ENCODE measurements around the gene UGP2. TPM values are rescaled to one million over a fixed set of nuclear protein-coding genes. Genes with fewer than 3 reads are reported as not detected.

The UGP2 gene
- polyA plus RNA-seq, 2 of the 4 experiments (the other 2 are of a cell fraction): 114 to 162 TPM

DNA sequence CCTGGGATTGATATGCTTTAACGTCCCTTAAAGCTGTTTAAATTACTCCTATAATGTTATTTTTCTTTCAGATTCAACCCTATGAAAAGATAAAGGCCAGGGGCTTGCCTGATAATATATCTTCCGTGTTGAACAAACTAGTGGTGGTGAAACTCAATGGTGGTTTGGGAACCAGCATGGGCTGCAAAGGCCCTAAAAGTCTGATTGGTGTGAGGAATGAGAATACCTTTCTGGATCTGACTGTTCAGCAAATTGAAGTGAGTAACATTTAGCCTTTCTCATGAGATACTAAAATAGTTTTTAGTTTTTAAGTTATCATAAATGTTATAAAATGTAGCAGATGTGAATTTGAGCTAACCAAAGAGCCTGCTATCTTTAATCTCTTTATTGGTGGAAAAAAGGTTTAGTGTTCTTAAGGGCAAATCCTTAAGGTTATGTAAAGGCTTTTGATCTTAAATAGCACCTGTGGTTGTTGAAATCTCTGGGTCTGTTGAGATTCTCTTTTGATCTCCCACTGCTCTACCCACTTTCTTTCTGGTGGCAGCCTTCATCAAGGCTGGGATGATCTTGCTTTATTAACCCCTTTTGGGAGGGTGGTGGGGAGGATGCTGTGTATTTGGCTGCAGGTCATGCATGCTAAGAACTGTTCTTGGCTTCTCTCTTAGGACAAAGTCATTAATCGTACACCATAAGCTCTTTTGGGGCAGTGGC is 40.9 kb downstream of the UGP2 start:
- FAIRE-seq (no peak), ATAC-seq (no peak), DNase-seq (ENCODE audit: low read depth in 1 of 2, low spot score in 1 of 2) (no peak)
- Histone ChIP-seq H3K4me1 (no peaks in the 10 kb centered on the region), H3K27ac (no peak overlapping the region), H3K4me2 (no peak overlapping the region), H3K9me3 (no peaks in the 10 kb centered on the region), H3K4me3 (no peak overlapping the region)
- WGBS (ENCODE audit: missing lambda C conversion rate): 89% methylated on average over 3 of the region's 3 CpGs
- no peak for TF ChIP-seq CEBPB (IDR thresholded peaks at IDR 0.05)
- no peak for TF ChIP-seq TFCP2L1 (CRISPR knock-in tag; IDR thresholded peaks at IDR 0.05)
- no peak for TF ChIP-seq RNF2 (IDR thresholded peaks at IDR 0.05; ENCODE audit: borderline replicate concordance, low read depth)
- no peak for TF ChIP-seq ELK1 (IDR thresholded peaks at IDR 0.05; ENCODE audit: low read depth, low read length)
- TF ChIP-seq RFX5 (IDR thresholded peaks at IDR 0.05): no peak
- TF ChIP-seq, protein P1, sequence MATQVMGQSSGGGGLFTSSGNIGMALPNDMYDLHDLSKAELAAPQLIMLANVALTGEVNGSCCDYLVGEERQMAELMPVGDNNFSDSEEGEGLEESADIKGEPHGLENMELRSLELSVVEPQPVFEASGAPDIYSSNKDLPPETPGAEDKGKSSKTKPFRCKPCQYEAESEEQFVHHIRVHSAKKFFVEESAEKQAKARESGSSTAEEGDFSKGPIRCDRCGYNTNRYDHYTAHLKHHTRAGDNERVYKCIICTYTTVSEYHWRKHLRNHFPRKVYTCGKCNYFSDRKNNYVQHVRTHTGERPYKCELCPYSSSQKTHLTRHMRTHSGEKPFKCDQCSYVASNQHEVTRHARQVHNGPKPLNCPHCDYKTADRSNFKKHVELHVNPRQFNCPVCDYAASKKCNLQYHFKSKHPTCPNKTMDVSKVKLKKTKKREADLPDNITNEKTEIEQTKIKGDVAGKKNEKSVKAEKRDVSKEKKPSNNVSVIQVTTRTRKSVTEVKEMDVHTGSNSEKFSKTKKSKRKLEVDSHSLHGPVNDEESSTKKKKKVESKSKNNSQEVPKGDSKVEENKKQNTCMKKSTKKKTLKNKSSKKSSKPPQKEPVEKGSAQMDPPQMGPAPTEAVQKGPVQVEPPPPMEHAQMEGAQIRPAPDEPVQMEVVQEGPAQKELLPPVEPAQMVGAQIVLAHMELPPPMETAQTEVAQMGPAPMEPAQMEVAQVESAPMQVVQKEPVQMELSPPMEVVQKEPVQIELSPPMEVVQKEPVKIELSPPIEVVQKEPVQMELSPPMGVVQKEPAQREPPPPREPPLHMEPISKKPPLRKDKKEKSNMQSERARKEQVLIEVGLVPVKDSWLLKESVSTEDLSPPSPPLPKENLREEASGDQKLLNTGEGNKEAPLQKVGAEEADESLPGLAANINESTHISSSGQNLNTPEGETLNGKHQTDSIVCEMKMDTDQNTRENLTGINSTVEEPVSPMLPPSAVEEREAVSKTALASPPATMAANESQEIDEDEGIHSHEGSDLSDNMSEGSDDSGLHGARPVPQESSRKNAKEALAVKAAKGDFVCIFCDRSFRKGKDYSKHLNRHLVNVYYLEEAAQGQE (IDR thresholded peaks at IDR 0.05): no peak
- TF ChIP-seq PHF8 (IDR thresholded peaks at IDR 0.05; ENCODE audit: borderline replicate concordance, low read depth): no peak
- no peak for TF ChIP-seq HDAC2 (IDR thresholded peaks at IDR 0.05)
- TF ChIP-seq CBX8 (IDR thresholded peaks at IDR 0.05): no peak
- TF ChIP-seq E2F6 (IDR thresholded peaks at IDR 0.05; ENCODE audit: borderline replicate concordance, low read depth): no peak
- no peak for TF ChIP-seq MAZ (IDR thresholded peaks at IDR 0.05; ENCODE audit: borderline replicate concordance, low read depth, low read length)
- TF ChIP-seq ZNF302 (CRISPR knock-in tag; IDR thresholded peaks at IDR 0.05): no peak
- TF ChIP-seq MAX (IDR thresholded peaks at IDR 0.05): no peak
- no peak for TF ChIP-seq ZC3H11A (IDR thresholded peaks at IDR 0.05)
- TF ChIP-seq EHMT2 (IDR thresholded peaks at IDR 0.05; ENCODE audit: low read depth): no peak
- no peak for TF ChIP-seq SREBF2 (IDR thresholded peaks at IDR 0.05)
- no peak for TF ChIP-seq FOXS1 (CRISPR knock-in tag; IDR thresholded peaks at IDR 0.05)
- ChIA-PET CTCF (interaction anchor here (1.1 to 1.6 kb wide), 5 partner anchors 11 to 605 kb away, joined by 3 to 5 read pairs (median 3); no protein-coding TSS in a partner anchor), POLR2A (no interaction called here)

GRCh38 chr2:63886445-63886844 is 44.7 kb downstream of the UGP2 start:
- POLR2A ChIA-PET: no interaction called here

More at GRCh38 chr2:63886445-63886844, 44.7 kb downstream of the UGP2 start:
- ATAC-seq: no peak
- Histone ChIP-seq H3K4me1 (peaks cover 6% of the 10 kb centered on the region; the same call in 2 of the 3 replicates), H3K9me3 (no peaks in the 10 kb centered on the region), H3K4me3 (no peak overlapping the region), H3K4me2 (no peak overlapping the region), H3K27ac (no peak overlapping the region)
- FAIRE-seq: no peak
- TF ChIP-seq NPAS2 (CRISPR knock-in tag; IDR thresholded peaks at IDR 0.05; ENCODE audit: borderline replicate concordance) (no peak), HEYL (CRISPR knock-in tag; IDR thresholded peaks at IDR 0.05) (no peak), SMC3 (IDR thresholded peaks at IDR 0.05) (no peak), POLR2A (IDR thresholded peaks at IDR 0.05; ENCODE audit: low read length) (no peak), USF2 (IDR thresholded peaks at IDR 0.05) (no peak), ESRRA (IDR thresholded peaks at IDR 0.05; ENCODE audit: borderline replicate concordance, low read length) (no peak), POLR2AphosphoS2 (conservative IDR thresholded peaks at IDR 0.05; ENCODE audit: low read length) (no peak), RCOR1 (IDR thresholded peaks at IDR 0.05; ENCODE audit: low read depth, low read length) (no peak), EP300 (IDR thresholded peaks at IDR 0.05) (no peak), HOXB5 (CRISPR knock-in tag; IDR thresholded peaks at IDR 0.05) (no peak)
- TF ChIP-seq, protein P1 (IDR thresholded peaks at IDR 0.05): no peak
- WGBS (ENCODE audit: missing lambda C conversion rate): 91% methylated on average over 2 of the region's 2 CpGs
- CTCF ChIA-PET: interaction anchor here (0.7 to 1.6 kb wide), 5 partner anchors 10 to 187 kb away, joined by 3 read pairs; no protein-coding TSS in a partner anchor
- no peak for DNase-seq (ENCODE audit: low read depth in 1 of 2, low spot score in 1 of 2)
